ENCODE measurements around the gene ARHGAP22. TPM values are rescaled to one million over a fixed set of nuclear protein-coding genes. Genes with fewer than 3 reads are reported as not detected.

The ARHGAP22 gene
- total RNA-seq, 2 donors from 2014 or later: 1.8 to 5.7 TPM

- no peaks in the 10 kb centered on the region for H3K27me3 ChIP-seq
- H3K4me3 ChIP-seq: no peak overlapping the region
- no peaks in the 10 kb centered on the region for H3K4me1 ChIP-seq
- DNase-seq (ENCODE audit: low spot score): no peak
- no peaks in the 10 kb centered on the region for H3K36me3 ChIP-seq
- TF ChIP-seq CTCF (IDR thresholded peaks at IDR 0.05): no peak
- H3K9me3 ChIP-seq: no peaks in the 10 kb centered on the region
- H3K27ac ChIP-seq: no peak overlapping the region
Observed at GRCh38 chr10:48489099-48489498, 115.8 kb downstream of the ARHGAP22 start.

GRCh38 chr10:48487244-48487643, 117.6 kb downstream of the ARHGAP22 start:
- Histone ChIP-seq H3K9me3 (no peaks in the 10 kb centered on the region), H3K27ac (no peak overlapping the region), H3K4me3 (no peak overlapping the region), H3K4me1 (no peaks in the 10 kb centered on the region), H3K36me3 (no peaks in the 10 kb centered on the region), H3K27me3 (no peaks in the 10 kb centered on the region)
- DNase-seq (ENCODE audit: low spot score): no peak
- no peak for TF ChIP-seq CTCF (IDR thresholded peaks at IDR 0.05)

- no peak for TF ChIP-seq CTCF (IDR thresholded peaks at IDR 0.05)
- Histone ChIP-seq H3K4me3 (no peak overlapping the region), H3K4me1 (no peaks in the 10 kb centered on the region), H3K36me3 (no peaks in the 10 kb centered on the region), H3K9me3 (no peaks in the 10 kb centered on the region), H3K27me3 (no peaks in the 10 kb centered on the region), H3K27ac (no peak overlapping the region)
- DNase-seq (ENCODE audit: low spot score): no peak
Observed at GRCh38 chr10:48485711-48486110, 119.2 kb downstream of the ARHGAP22 start.

GRCh38 chr10:48484911-48485310, 120.0 kb downstream of the ARHGAP22 start:
- no peak for TF ChIP-seq CTCF (IDR thresholded peaks at IDR 0.05)
- no peak for DNase-seq (ENCODE audit: low spot score)
- H3K36me3 ChIP-seq: no peaks in the 10 kb centered on the region
- H3K4me1 ChIP-seq: no peaks in the 10 kb centered on the region
- H3K27me3 ChIP-seq: no peaks in the 10 kb centered on the region
- H3K9me3 ChIP-seq: no peaks in the 10 kb centered on the region
- H3K27ac ChIP-seq: no peak overlapping the region
- no peak overlapping the region for H3K4me3 ChIP-seq

GRCh38 chr10:48482207-48482606, 122.7 kb downstream of the ARHGAP22 start:
- Histone ChIP-seq H3K4me3 (no peak overlapping the region), H3K27me3 (no peaks in the 10 kb centered on the region), H3K9me3 (no peaks in the 10 kb centered on the region), H3K27ac (no peak overlapping the region), H3K36me3 (no peaks in the 10 kb centered on the region), H3K4me1 (no peaks in the 10 kb centered on the region)
- no peak for TF ChIP-seq CTCF (IDR thresholded peaks at IDR 0.05)
- DNase-seq (ENCODE audit: low spot score): no peak

- H3K27me3 ChIP-seq: no peaks in the 10 kb centered on the region
- no peak for TF ChIP-seq CTCF (IDR thresholded peaks at IDR 0.05)
- no peak for DNase-seq (ENCODE audit: low spot score)
Observed at GRCh38 chr10:48481385-48481784, 123.5 kb downstream of the ARHGAP22 start.

More at GRCh38 chr10:48481385-48481784, 123.5 kb downstream of the ARHGAP22 start:
- Histone ChIP-seq H3K4me3 (no peak overlapping the region), H3K27ac (no peak overlapping the region), H3K4me1 (no peaks in the 10 kb centered on the region), H3K36me3 (no peaks in the 10 kb centered on the region), H3K9me3 (no peaks in the 10 kb centered on the region)

Measured in right atrium auricular region (tissue), 2 donors.